Heart left ventricle (tissue), 16 donors: ENCODE results near the gene MGA. TPM values are rescaled to one million over a fixed set of nuclear protein-coding genes. Genes with fewer than 3 reads are reported as not detected.

Experiments
- ATAC-seq, 4 donors: fragments of 200-7000 bp; cut with Tn5 transposase; one replicate each; pipeline ENCODE4 v1.9.1; 2020 to 2022; ENCODE audit warnings: moderate library complexity in 4 of 4, mild to moderate bottlenecking in 3 of 4, moderate number of reproducible peaks in 1 of 4
- DNase-seq, 5 donors: peaks; one replicate each; pipeline ENCODE4 v3.0.0-alpha.2; 2020
- H3K27ac ChIP-seq, 12 donors: fragments of 200-600 bp; sonication (generic) in 4 of 12; one replicate each; pipeline versions ENCODE4 v1.5.0 to v1.8.0; 2016 to 2022; ENCODE audit warnings: mild to moderate bottlenecking in 2 of 12
- H3K27me3 ChIP-seq, 9 donors: fragments of 200-600 bp; sonication (generic) in 2 of 9; one replicate each; pipeline versions ENCODE4 v1.5.1 to v1.8.0; 2016 to 2022; ENCODE audit warnings: mild to moderate bottlenecking in 3 of 9
- H3K36me3 ChIP-seq, 9 donors: fragments of 200-600 bp; sonication (generic) in 2 of 9; one replicate each; pipeline versions ENCODE4 v1.5.0 to v1.8.0; 2018 to 2022; ENCODE audit warnings: mild to moderate bottlenecking in 2 of 9
- H3K4me1 ChIP-seq, 12 donors: fragments of 200-600 bp; sonication (generic) in 4 of 12; one replicate each; pipeline versions ENCODE4 v1.5.0 to v1.8.0; 2016 to 2022; ENCODE audit warnings: mild to moderate bottlenecking in 3 of 12
- H3K4me3 ChIP-seq, 12 donors: fragments of 200-600 bp; sonication (generic) in 4 of 12; one replicate each; pipeline versions ENCODE4 v1.5.0 to v1.8.0; 2017 to 2022; ENCODE audit warnings: mild to moderate bottlenecking in 9 of 12, moderate library complexity in 4 of 12
- H3K9me3 ChIP-seq, 12 donors: fragments of 200-600 bp; sonication (generic) in 4 of 12; one replicate each; pipeline versions ENCODE4 v1.5.0 to v1.8.0; 2016 to 2022; ENCODE audit warnings: mild to moderate bottlenecking in 1 of 12
- CTCF ChIP-seq, 12 donors: fragments of 200-600 bp; sonication (generic) in 4 of 12; IDR thresholded peaks; one replicate each; pipeline versions ENCODE4 v1.5.0 to v1.8.0; 2018 to 2022; ENCODE audit warnings: antibody characterized with exemption in 12 of 12, mild to moderate bottlenecking in 5 of 12
- POLR2A ChIP-seq, 2 donors: fragments of 450-650 bp; IDR thresholded peaks; one replicate each; pipeline ENCODE4 v1.6.1; 2017; ENCODE audit warnings: antibody characterized with exemption in 2 of 2, mild to moderate bottlenecking in 2 of 2, moderate library complexity in 2 of 2
- WGBS, 4 donors: extraction: QIAGEN DNeasy Blood & Tissue Kit in 2 of 4; methylation state at CpG; one replicate each; pipeline versions ENCODE4 v1.1.5 to v1.1.7; 2013 to 2018; 5-methylcytosine and 5-hydroxymethylcytosine counted together
- intact Hi-C, 10 donors: fragments of 100-400 bp; cut with DNase I; formaldehyde crosslinking; loops; one replicate each; pipeline versions ENCODE4 v1.11.1 to v1.14.2; 2022
- polyA plus RNA-seq, 2 donors: library from polyadenylated mRNA; stranded (reverse); fragments of 200-250 nt; gene quantifications; one replicate each; pipeline ENCODE4 v1.2.3, GENCODE V29; 2013
- total RNA-seq, 9 donors: library from RNA; depleted of rRNA in 2 of 9; stranded (reverse); fragments of >200 nt in 2 of 9; fragmentation: NEBNext Ultra II Directional in 3 of 9; extraction: Animal tissue kit (Norgen Biotek cat#: 25700) in 3 of 9; gene quantifications; one replicate each; pipeline versions ENCODE4 v1.1.0 to v1.2.4, GENCODE V29; 2016 to 2023
- donor health status: ischemic (EF 13 %, LVEDD 7.1; RV severe dilation, severe dysfunction).
- donor health status: healthy with polysubstance abuse.
- donor health status: DM: no; HTN: yes; CAD: no.
- donor health status: DM: no; HTN: no; CAD: no.
- donor health status: ischemic (EF 25% LVEDD 6.9; RV normal size, moderate dysfunction).
- donor health status: ischemic (EF 25% LVEDD 5.7; RV mildly dilated, moderate dysfunction).
- donor health status: healthy.
- donor health status: DM: yes; HTN: yes; CAD: no.
- donor health status: ischemic (EF 35%, LVEDD 5.7; RV mildly dilated, moderate dysfunction).
- donor health status: nonischemic (EF 11% LVEDD 7.7; RV severe dilation, severe dysfunction).
- donor health status: DM: yes; HTN: yes; CAD: no.
- donor health status: PGD.
- donor health status: ischemic (EF 29% LVEDD 5.4; RV normal size, mild dysfunction).
- donor health status: nonischemic (EF 23%, LVEDD 6.1; RV moderate dilation, normal function).

The MGA gene
- total and polyA plus RNA-seq, 11 donors, result 5.3 to 58.7 (median 34.5) TPM

- H3K27ac ChIP-seq, result peak overlapping the region in 2 of 12 donors; percentile 10 to 48
- intact Hi-C loops, result no loop called here
- H3K27me3 ChIP-seq, result no peaks in the 10 kb centered on the region
- peaks cover 0 to 44% (median 24%) of the 10 kb centered on the region in 12 donors for H3K4me1 ChIP-seq
- no peaks in the 10 kb centered on the region for H3K36me3 ChIP-seq
- TF ChIP-seq CTCF (IDR thresholded peaks at IDR 0.05), result no peak
- TF ChIP-seq POLR2A (IDR thresholded peaks at IDR 0.05), result no peak
- no peak overlapping the region for H3K4me3 ChIP-seq
- ATAC-seq (no peak), DNase-seq (no peak)
- no peaks in the 10 kb centered on the region for H3K9me3 ChIP-seq
- 44 to 63% (median 52%) methylated on average over 1 of the region's 1 CpG for WGBS, 4 donors
Measured at GRCh38 chr15:41780727-41781126, 120.5 kb downstream of the MGA start.

- Histone ChIP-seq H3K27ac (no peak overlapping the region), H3K4me3 (no peak overlapping the region), H3K27me3 (no peaks in the 10 kb centered on the region), H3K36me3 (no peaks in the 10 kb centered on the region), H3K9me3 (no peaks in the 10 kb centered on the region), H3K4me1 (peaks cover 0 to 27% (median 12%) of the 10 kb centered on the region in 12 donors)
- intact Hi-C loops, result no loop called here
- DNase-seq (no peak), ATAC-seq (no peak)
- TF ChIP-seq CTCF (IDR thresholded peaks at IDR 0.05) (no peak), POLR2A (IDR thresholded peaks at IDR 0.05) (no peak)
- WGBS, 4 donors, result 89 to 92% (median 91%) methylated on average over 5 of the region's 5 CpGs
Measured at GRCh38 chr15:41782371-41783282, 122.4 kb downstream of the MGA start.

- no peaks in the 10 kb centered on the region for H3K9me3 ChIP-seq
- TF ChIP-seq POLR2A (IDR thresholded peaks at IDR 0.05), result no peak
- TF ChIP-seq CTCF (IDR thresholded peaks at IDR 0.05), result no peak
- intact Hi-C loops, result no loop called here
- no peak for ATAC-seq
- no peaks in the 10 kb centered on the region for H3K27me3 ChIP-seq
- no peak overlapping the region for H3K27ac ChIP-seq
- H3K4me1 ChIP-seq, result peaks cover 0 to 27% (median 13%) of the 10 kb centered on the region in 12 donors
- 47 to 67% (median 56%) methylated on average over 1 of the region's 1 CpG for WGBS, 4 donors
- H3K4me3 ChIP-seq, result no peak overlapping the region
- H3K36me3 ChIP-seq, result no peaks in the 10 kb centered on the region
- no peak for DNase-seq
Measured at GRCh38 chr15:41783296-41783695, 123.1 kb downstream of the MGA start.

GRCh38 chr15:41788262-41788661 is 128.1 kb downstream of the MGA start:
- no peak for ATAC-seq
- Histone ChIP-seq H3K4me3 (no peak overlapping the region), H3K36me3 (no peaks in the 10 kb centered on the region), H3K4me1 (peaks cover 11 to 48% (median 39%) of the 10 kb centered on the region in 12 donors), H3K27me3 (no peaks in the 10 kb centered on the region), H3K27ac (no peak overlapping the region), H3K9me3 (no peaks in the 10 kb centered on the region)
- TF ChIP-seq CTCF (IDR thresholded peaks at IDR 0.05), result no peak
- 89 to 90% (median 90%) methylated on average over 3 of the region's 3 CpGs for WGBS, 4 donors
- intact Hi-C loops, result no loop called here
- no peak for DNase-seq
